Panc1 (cell line): Measurements from ENCODE around the gene RUNX1. TPM values are rescaled to one million over a fixed set of nuclear protein-coding genes. Genes with fewer than 3 reads are reported as not detected.
"Not testable (repeated sequence)": the region's sequence is repeated elsewhere in the genome, so short reads cannot be mapped to it uniquely, and the experiment has no call there.

Source experiments
- ATAC-seq: fragments of 200-7000 bp; cut with Tn5 transposase; 2 replicates; pipeline ENCODE4 v1.9.1; 2020; ENCODE audit warnings: mild to moderate bottlenecking, moderate library complexity
- BruUV-seq: library from RNA; stranded (reverse); fragments of 400-500 nt; replicated peaks from 2 replicates; lab custom pipeline; 2021; lab: Mats Ljungman, UMichigan
- CTCF ChIA-PET: fragments of 300-600 bp; sonication (Branson Sonifier 250); formaldehyde crosslinking; loops from one replicate; lab custom pipeline; 2022; ENCODE audit warnings: antibody characterized with exemption; lab: Charles Lee
- POLR2A ChIA-PET: fragments of 300-600 bp; sonication (Branson Sonifier 250); formaldehyde crosslinking; loops from one replicate; lab custom pipeline; 2022; ENCODE audit warnings: antibody characterized with exemption; lab: Charles Lee
- DNase-seq: peaks from one replicate; pipeline ENCODE4 v3.0.0-alpha.2; 2010; ENCODE audit warnings: low read depth, low spot score
- H3K27ac ChIP-seq: 2 replicates; pipeline ENCODE4 v1.5.1; 2011; ENCODE audit warnings: mild to moderate bottlenecking, low read length, inconsistent platforms
- H3K27me3 ChIP-seq: fragments of 200-500 bp; sonication (Bioruptor generic); 2 replicates; pipeline ENCODE4 v1.6.0; 2014; ENCODE audit warnings: low read length, inconsistent platforms; ENCODE audit not compliant: control insufficient read depth, insufficient read depth
- H3K36me3 ChIP-seq: fragments of 200-500 bp; sonication (Bioruptor generic); 2 replicates; pipeline ENCODE4 v1.5.1; 2014; ENCODE audit warnings: inconsistent platforms, mild to moderate bottlenecking, low read length, moderate library complexity; ENCODE audit not compliant: control insufficient read depth, insufficient read depth
- H3K4me1 ChIP-seq: 2 replicates; pipeline ENCODE4 v1.5.1; 2011; ENCODE audit warnings: inconsistent platforms, mild to moderate bottlenecking, low read length, moderate library complexity; ENCODE audit not compliant: control insufficient read depth, insufficient read depth
- H3K4me3 ChIP-seq, 2 experiments: 2 replicates each; pipeline ENCODE4 v1.5.1; 2011 to 2012; ENCODE audit warnings: low read depth in 2 of 2, low read length in 2 of 2, mild to moderate bottlenecking in 2 of 2, inconsistent platforms in 1 of 2, moderate library complexity in 1 of 2
- H3K9me3 ChIP-seq: fragments of 200-500 bp; sonication (Bioruptor generic); 2 replicates; pipeline ENCODE4 v1.5.1; 2014; ENCODE audit warnings: low read depth, mild to moderate bottlenecking, inconsistent platforms, low read length, moderate library complexity; ENCODE audit not compliant: control insufficient read depth, insufficient read depth
- CTCF ChIP-seq: fragments of 450-650 bp; IDR thresholded peaks from 2 replicates; pipeline ENCODE4 v1.5.1; 2017; ENCODE audit warnings: mild to moderate bottlenecking
- POLR2AphosphoS5 ChIP-seq: IDR thresholded peaks from 2 replicates; pipeline ENCODE4 v1.6.1; 2012; ENCODE audit warnings: mild to moderate bottlenecking, low read depth, low read length, moderate library complexity
- REST ChIP-seq, 2 experiments: IDR thresholded peaks; 2 replicates each; pipeline ENCODE4 v1.6.1; 2011 to 2012; ENCODE audit warnings: low read depth in 2 of 2, control low read depth in 1 of 2, low read length in 1 of 2, mild to moderate bottlenecking in 1 of 2, moderate library complexity in 1 of 2; ENCODE audit not compliant: insufficient read depth in 1 of 2
- SIN3A ChIP-seq: IDR thresholded peaks from 2 replicates; pipeline ENCODE4 v1.6.1; 2012; ENCODE audit warnings: low read depth, mild to moderate bottlenecking, low read length, moderate library complexity, borderline replicate concordance; ENCODE audit not compliant: insufficient read depth
- TCF7L2 ChIP-seq: IDR thresholded peaks from 2 replicates; pipeline ENCODE4 v1.6.1; 2011; ENCODE audit warnings: mild to moderate bottlenecking, low read depth, low read length, inconsistent platforms
- in situ Hi-C: cut with HindIII; loops from 2 replicates; pipeline ENCODE4 v1.10.0; 2016; ENCODE audit warnings: low sequenced_read_pairs, low pct_unique_long_range_greater_than_20kb
- intact Hi-C: fragments of 100-400 bp; cut with micrococcal nuclease; formaldehyde crosslinking; loops from one replicate; pipeline ENCODE4 v1.10.0; 2022; ENCODE audit not compliant: unreplicated experiment
- total RNA-seq: library from RNA; stranded (reverse); gene quantifications from one replicate; pipeline ENCODE4 v1.2.1, GENCODE V29; 2021; ENCODE audit not compliant: unreplicated experiment

RUNX1 gene
- total RNA-seq, 1 experiment from 2014 or later, result 22.4 TPM

GRCh38 chr21:34994766-34995631, 54.1 kb downstream of the RUNX1 start:
- in situ Hi-C loops (no loop called here), intact Hi-C loops (no loop called here)
- Histone ChIP-seq H3K4me1 (no peaks in the 10 kb centered on the region), H3K36me3 (no peaks in the 10 kb centered on the region), H3K27ac (no peak overlapping the region), H3K9me3 (no peaks in the 10 kb centered on the region), H3K27me3 (no peaks in the 10 kb centered on the region), H3K4me3 (no peak overlapping the region)
- BruUV-seq, result no TSS peak
- ATAC-seq (no peak), DNase-seq (no peak)
- TF ChIP-seq REST (IDR thresholded peaks at IDR 0.05; ENCODE audit: insufficient read depth in 1 of 2, low read depth in 2 of 2, low read length in 1 of 2) (no peak), POLR2AphosphoS5 (no peak), TCF7L2 (no peak), SIN3A (no peak)
- ChIA-PET CTCF (no interaction called here), POLR2A (no interaction called here)

- DNase-seq, H3K4me3 ChIP-seq, ATAC-seq, H3K27ac ChIP-seq, H3K36me3 ChIP-seq, in situ Hi-C loops, intact Hi-C loops, H3K9me3 ChIP-seq, BruUV-seq, CTCF ChIA-PET, H3K27me3 ChIP-seq, POLR2A ChIA-PET, H3K4me1 ChIP-seq: not testable (repeated sequence)
Observed at GRCh38 chr21:34993521-34993921, 55.6 kb downstream of the RUNX1 start.

GRCh38 chr21:34992736-34993398, 56.2 kb downstream of the RUNX1 start:
- DNase-seq (no peak), ATAC-seq (no peak)
- Histone ChIP-seq H3K4me3 (no peak overlapping the region), H3K27me3 (no peaks in the 10 kb centered on the region), H3K4me1 (no peaks in the 10 kb centered on the region), H3K27ac (no peak overlapping the region), H3K9me3 (no peaks in the 10 kb centered on the region), H3K36me3 (no peaks in the 10 kb centered on the region)
- ChIA-PET CTCF (no interaction called here), POLR2A (no interaction called here)
- in situ Hi-C loops (no loop called here), intact Hi-C loops (no loop called here)
- no TSS peak for BruUV-seq
- no peak for TF ChIP-seq SIN3A
- no peak for TF ChIP-seq POLR2AphosphoS5
- no peak for TF ChIP-seq TCF7L2
- TF ChIP-seq REST (IDR thresholded peaks at IDR 0.05; ENCODE audit: insufficient read depth in 1 of 2, low read depth in 2 of 2, low read length in 1 of 2), result no peak
- TF ChIP-seq CTCF, result no peak
